Esophagus squamous epithelium (tissue), 4 donors: ENCODE measurements around the gene NIP7.

Source experiments
- CTCF ChIP-seq, 6 experiments: fragments of 450-650 bp in 4 of 6; fragments of 200-600 bp in 2 of 6; sonication (generic) in 2 of 6; IDR thresholded peaks; one replicate each; pipeline ENCODE4 v1.5.1; 2016 to 2019; ENCODE audit warnings: antibody characterized with exemption in 6 of 6, mild to moderate bottlenecking in 4 of 6, moderate library complexity in 4 of 6
- POLR2A ChIP-seq, 4 donors: fragments of 450-650 bp; IDR thresholded peaks; one replicate each; pipeline ENCODE4 v1.6.1; 2017; ENCODE audit warnings: antibody characterized with exemption in 4 of 4, mild to moderate bottlenecking in 4 of 4, moderate library complexity in 3 of 4

DNA sequence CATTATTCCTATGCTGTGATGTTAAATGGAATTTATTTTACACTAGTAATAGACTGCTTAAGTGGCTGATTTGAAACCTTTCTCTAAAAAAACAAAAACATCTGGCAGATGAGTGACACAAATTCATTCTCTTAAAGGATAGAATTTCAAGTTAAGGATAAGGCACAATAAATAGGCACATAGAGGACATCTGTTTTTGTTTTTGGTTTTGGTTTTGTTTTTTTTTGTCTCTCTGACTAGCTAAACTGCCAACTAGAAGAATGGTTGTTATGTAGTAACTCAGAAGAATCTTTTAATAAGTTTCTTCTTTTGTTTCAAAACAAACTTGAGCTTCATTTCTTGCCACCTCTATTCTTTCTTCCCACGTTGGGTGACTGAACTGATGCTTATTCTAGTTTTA lies 33.5 kb upstream of the NIP7 start:
- TF ChIP-seq CTCF (IDR thresholded peaks at IDR 0.05): no peak
- no peak for TF ChIP-seq POLR2A (IDR thresholded peaks at IDR 0.05)
